DMS79 (cell line): Measurements from ENCODE around the gene RAB30.
"Not testable (repeated sequence)": the region's sequence is repeated elsewhere in the genome, so short reads cannot be mapped to it uniquely, and the experiment has no call there.

Experiments
- DNase-seq: peaks from one replicate; lab custom pipeline; 2025; lab: John Stamatoyannopoulos, UW

Gene RAB30

DNA sequence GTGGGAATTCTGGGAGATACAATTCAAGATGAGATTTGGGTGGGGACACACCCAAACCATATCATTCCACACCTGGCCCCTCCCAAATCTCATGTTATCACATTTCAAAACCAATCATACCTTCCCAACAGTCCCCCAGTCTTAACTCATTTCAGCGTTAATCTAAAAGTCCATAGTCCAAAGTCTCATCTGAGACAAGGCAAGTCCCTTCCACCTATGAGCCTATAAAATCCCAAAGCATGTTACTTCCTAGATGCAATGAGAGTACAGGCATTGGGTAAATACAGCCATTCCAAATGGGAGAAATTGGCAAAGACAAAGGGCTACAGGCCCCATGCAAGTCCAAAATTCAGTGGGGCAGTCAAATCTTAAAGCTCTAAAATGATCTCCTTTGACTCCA, 128.3 kb downstream of the RAB30 start:
- not testable (repeated sequence) for DNase-seq

DNA sequence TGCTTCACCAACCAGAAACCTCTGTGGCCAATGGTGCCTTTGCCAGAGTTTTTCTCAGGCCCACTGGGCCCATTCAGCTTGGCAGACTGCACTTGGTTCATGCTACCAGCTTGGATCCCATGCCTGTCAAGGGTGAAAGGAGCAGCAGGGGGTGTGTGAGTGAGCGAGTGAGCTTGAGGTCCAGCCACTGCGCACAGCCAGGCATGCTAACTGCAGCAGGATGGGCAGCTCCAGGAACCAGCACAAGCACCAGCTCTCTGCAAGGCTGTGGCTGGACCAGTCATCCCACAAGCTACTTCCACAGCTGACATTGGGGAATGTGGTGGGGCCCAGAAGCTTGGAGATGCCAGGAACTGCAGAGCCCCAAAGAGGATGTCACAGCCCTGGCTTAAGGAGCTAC, 129.3 kb downstream of the RAB30 start:
- no peak for DNase-seq

DNA sequence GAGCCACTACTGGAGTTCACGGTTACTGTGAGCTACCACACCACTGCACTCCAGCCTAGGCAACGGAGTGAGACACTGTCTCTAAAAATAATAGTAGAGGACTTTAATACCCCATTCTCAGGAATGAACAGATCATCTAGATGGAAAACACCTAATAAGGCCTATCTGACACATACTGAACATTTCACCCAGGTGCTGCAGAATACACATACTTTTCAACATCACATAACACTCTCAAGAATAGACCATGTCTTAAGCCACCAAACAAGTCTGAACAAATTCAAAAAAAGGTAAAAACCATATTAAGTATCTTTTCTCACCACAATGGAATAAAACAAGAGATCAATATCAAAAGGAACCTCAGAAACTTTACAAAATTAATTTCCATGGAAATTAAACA, 132.2 kb downstream of the RAB30 start:
- DNase-seq = no peak

DNA sequence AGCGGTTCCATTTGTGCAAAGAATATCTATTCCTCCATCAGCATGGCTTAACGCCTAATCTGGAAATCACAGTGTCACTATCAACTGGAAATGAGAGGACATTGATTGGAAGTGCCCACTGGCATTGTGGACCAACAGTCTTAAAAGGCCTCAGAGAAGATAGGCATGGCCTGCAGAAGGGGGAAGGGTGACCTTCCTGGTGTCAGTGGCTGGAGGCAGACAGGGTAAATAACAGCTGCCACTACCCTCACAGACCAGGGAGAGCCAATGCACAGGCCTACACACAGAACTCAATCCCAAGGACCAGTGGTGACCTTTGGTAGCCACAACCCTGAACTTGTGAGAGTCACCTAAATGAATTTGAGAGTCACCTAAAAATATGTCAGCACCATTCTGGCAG, 134.1 kb downstream of the RAB30 start:
- no peak for DNase-seq

DNA sequence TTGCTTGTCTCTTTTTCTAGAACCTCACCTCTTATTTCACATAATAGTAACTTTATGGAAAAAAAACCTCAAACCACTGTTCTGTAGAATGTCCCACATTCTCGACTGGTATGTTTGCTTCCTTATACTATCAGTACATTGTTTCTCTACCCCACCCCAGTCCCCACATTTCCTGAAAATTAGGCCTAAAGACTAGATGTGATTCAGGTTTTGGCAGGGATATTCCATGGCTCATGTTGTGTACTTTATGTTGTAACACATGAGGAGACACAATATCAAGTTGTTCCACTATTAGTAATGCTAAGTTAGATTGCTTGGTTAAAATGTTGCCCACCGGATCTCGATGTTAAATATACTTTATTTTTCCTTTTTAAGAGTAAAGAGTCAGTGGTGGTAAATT, 135.4 kb downstream of the RAB30 start:
- no peak for DNase-seq

DNA sequence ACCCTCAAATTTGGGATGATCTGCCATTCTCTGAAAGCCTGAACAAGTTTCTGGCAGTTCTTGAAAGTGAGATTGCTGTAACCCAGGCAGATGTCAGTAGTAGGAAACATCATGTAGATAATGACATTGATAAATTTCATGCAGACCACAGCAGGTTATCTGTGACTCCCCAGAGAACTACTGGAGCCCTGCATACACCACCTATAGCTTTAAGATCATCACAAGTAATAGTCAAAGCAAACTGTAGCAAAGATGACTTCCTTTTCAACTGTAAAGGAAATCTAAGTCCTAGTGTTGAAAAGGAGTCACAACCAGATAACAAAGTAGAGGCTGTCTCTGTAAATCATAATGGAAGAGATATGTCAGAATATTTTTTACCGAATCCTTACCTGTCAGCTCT, 139.1 kb downstream of the RAB30 start:
- no peak for DNase-seq

DNA sequence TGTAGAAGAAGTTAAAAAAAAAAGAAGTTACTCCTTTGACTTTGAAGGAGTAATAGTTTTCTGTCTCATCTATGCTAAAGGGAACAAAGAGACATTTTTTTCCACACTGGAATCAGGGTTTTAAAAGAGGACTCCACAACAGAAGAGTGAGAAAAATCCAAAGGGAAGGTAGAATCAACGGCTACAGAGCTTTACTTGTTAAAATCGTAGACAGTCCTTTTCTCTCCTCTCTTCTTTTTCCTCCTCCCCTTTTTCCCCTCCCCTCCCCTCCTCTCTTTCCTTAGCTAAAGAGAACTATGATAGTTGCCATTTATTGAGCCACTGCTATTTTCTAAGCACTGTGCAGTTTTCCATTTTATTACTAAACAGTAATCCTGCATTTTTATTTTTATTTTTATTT, 141.0 kb downstream of the RAB30 start:
- no peak for DNase-seq

DNA sequence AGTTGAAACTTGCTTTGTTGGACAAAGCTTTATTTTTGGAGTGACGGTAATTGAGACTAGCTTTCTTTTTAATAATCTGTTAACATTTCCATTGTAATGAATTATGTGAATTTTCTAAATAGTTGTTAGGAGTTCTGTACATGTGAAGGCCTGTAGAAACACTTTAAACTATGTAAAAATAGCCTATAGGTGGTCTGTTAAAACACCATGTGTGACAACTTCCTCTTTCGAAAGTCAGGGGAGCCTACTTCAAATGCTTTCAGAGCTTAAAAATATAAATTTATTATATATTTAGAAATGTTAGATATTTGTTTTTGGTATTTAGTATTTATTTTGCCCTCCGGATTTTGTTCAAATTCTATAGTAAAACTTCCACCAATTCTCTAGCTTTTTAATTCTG, 141.5 kb downstream of the RAB30 start:
- no peak for DNase-seq

DNA sequence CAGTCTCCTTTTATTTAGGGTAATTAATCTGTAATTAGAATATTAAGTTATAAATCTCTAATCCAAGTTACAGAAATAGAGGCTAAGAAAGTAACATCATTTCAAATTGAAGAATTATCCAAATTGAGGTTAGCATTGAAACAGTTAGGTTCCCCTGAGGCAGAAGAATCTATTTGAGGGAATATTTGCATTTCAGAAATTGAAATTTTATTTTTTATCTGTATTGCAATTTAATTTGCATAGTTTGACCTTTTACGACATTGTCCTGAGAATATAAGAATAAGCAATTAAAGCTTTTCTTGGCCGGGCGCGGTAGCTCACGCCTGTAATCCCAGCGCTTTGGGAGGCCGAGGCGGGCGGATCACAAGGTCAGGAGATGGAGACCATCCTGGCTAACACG, 142.6 kb downstream of the RAB30 start:
- no peak for DNase-seq

DNA sequence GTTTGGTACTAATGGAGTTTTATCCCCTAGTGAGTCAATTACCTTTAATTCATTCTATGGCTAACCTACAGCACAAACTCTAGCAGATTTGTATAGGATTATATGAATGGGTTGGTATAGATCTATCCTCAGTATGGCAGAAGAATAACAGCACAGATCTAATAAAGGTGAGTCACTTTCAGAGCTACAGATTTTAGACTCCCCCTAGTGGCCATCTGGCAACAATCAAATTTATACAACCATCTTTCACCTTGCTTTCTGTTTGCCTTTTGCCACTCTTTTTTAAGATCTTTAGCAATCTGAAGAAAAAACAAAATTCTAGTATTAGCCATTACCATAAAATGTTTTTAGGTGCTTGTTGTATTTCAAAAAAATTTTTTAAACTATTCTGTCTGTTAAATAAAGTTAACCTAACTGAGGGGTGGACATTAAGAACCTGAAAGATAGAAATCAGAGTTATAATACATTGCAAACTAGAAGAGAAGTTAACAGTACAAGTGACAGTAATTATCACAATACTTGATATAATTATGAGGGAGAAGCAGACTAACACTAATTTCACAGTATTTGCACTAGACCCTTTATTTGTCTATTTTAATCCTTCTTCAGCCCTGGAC, 144.3 kb downstream of the RAB30 start:
- DNase-seq = peak; percentile 13

DNA sequence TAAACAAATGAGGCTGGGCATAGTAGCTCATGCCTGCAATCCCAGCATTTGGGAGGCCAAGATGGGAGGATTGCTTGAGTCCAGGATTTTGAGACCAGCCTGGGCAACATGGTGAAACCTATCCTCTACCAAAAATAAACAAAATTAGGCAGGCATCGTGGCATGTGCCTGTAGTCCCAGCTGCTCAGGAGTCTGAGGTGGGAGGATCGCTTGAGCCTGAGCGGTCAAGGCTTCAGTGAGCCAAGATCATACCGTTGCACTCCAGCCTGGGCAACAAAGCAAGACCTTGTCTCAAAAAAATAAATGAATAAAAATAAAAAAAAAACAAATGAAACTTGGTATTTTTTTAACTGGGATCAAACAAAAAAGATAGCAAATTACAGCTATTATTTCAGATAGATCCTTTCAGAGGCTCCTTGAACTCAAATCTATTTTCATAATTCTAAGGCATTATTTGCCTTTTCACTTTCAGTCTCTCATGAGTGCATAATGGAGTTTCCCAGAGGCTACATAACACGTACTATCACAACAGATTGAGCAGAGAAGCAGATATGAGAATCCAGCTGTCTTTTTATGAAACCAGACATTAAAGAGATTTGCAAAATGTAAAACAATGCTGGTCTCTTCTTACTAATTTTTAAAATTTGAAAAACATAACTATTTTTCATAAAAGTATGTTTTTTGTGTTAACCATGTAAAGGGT, 147.0 kb downstream of the RAB30 start:
- DNase-seq = no peak
